HG03095 (cell line): ENCODE measurements around the gene DSCAML1.

Source experiments
- ATAC-seq: cut with Tn5 transposase; IDR thresholded peaks from one replicate; pipeline ENCODE4 v1.9.1; 2021; ENCODE audit warnings: moderate library complexity; ENCODE audit not compliant: unreplicated experiment

Gene DSCAML1

DNA sequence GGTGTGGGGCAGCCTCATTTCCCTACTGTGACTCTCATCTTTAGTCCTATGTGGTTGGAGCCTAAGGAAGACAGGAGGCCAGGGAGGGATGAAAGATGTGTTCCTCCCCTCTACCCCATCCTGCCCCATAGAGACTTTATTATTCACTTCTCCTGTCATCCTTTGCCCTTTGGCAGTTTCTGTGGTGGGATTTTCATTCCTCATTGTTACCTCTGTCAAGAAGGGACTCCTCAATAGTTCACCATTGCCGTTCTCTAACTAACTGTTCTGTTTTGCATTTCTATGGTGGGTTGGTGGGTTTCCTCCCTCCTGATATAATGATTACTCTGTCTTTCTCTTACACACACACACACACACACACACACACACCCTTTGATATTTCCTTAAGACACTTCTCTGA is 202.3 kb downstream of the DSCAML1 start:
- no peak for ATAC-seq

DNA sequence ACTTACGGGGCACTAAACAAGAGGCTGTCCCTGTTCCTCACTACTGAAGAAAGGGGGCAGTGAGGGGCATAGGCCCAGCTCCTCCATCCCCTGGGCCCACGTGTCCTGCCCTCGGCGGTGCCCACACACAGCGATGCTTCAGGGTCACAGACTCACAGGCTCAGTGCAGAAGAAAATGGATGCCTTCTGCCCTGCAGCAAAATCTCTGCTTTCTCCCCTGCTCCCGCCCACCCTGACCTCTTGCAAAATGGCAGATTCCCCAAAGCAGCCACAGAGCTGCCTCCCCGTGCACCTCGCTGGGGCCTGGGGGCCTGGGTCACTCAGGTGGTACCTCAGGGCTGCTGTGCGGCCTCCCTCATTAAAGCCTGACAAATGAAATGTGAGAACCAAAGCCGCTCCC is 204.0 kb downstream of the DSCAML1 start:
- no peak for ATAC-seq

DNA sequence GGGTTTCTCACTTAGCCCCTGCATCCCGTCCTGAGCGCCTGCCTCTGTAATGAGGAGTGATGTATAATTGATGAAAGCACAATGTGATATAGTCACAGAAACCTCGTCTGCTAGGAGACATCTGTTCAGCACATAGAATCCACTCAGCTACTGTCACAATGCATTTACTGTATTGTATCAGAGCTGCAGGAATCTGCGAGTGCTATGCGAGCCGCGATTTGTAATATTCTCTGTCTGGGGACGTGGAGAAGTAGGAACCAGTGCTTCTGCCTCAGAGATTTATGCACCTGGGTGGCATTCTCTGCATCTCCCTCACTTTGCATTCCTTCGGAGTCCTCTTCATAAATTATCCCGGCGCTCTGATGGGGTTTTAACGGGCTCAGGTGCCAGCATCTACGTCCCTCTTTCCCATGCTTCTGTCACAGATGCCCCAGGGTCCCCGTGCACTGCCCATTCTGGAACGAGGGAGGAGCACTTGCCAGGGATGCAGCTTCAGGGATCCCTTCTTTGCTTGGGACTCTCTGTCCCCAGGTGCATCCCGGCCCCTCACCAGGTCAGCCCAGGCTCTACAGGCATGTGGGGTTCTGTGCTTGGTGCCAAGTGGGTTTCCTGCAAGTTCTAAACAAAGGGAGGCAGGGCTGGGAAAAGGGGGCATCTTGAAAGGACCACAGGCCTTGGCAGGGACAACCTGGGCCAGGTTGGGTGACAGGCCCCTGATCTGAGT is 205.5 kb downstream of the DSCAML1 start:
- no peak for ATAC-seq

DNA sequence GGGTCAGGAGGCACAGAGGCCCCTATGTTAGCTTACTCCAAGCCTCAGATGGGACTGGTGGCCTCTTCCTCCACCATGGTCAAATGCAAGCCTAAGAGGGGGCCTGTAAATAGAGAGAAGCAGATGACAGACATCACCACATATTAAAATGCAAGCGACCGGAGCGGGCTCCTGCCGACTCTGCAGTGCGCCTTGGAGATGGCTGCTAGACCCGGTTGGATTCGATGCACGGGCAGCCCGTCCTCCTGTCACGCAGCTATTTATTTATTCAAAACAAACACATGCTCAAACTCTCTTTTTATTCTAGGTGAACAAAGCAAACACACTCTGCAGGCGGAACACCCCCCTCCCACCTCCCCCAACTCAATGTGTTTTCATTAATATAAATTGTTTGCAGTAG is 208.0 kb downstream of the DSCAML1 start:
- no peak for ATAC-seq

DNA sequence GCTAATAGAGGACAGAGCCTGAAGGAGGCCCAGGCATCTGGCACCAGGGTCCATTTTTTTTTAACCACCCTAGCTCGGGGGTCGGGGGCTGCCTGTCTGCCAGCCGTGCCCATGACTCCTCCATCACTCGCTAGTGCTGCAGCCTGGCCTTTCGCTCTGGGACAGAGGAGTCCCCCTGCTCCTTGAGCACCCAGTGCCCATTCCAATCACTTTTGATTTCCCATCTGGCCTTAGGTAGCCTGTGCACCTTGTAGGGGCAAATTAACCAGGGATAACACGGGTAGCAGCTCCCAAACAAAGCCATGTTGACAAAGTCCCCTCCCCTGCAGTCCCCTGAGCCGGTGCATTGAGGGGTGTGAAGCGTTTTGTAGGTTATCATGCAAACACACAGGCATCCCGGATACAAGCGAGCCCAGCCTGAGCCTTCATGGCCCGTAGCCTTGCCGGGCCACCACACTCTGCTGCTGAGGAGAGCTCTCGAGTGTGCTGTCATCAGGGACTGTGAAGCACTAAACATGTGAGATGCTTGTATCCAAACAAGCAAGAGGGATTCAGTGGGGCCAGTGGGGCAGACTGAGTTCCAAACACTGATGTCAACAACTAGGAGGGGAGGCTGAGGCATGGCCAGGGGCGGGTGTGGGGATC is 208.7 kb downstream of the DSCAML1 start:
- no peak for ATAC-seq

DNA sequence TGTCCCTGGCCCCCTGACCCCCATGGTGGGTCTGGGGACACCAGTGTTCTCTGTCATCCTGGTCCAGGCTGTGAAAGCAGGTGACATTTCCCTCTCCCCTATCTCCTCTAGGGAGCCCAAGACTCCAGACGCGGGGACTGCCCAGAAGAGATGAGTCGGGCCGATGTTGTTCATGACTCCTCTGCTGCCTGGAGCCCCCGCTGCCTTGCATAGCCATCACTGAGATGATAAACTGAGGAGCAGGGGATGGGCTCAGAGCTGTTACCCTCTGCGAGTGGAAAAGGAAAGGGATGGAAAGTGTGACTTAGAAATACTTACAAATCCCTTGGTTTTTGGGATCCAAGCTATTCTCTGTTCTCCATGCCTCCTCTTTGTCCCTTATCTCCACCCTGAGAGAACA is 209.6 kb downstream of the DSCAML1 start:
- ATAC-seq: no peak

DNA sequence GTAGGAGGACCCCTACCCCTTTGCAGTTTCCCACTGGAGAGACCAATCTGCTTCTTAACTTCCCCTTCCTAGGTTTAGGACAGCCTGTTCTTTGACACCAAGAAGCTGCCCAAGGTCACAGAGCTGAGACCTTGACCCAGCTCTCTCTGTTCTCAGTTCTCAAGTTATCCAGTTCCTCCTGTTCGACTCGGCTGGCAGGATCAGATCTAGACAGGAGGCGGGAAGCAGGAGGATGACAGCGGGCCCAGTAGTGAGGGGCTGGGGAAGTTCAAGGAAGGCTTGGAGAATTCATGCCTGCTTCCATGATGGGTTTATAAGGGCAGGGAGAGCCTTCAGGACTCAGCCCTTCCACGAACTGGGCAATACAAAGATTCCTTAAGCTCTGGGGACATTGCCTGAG is 210.6 kb downstream of the DSCAML1 start:
- ATAC-seq: no peak

DNA sequence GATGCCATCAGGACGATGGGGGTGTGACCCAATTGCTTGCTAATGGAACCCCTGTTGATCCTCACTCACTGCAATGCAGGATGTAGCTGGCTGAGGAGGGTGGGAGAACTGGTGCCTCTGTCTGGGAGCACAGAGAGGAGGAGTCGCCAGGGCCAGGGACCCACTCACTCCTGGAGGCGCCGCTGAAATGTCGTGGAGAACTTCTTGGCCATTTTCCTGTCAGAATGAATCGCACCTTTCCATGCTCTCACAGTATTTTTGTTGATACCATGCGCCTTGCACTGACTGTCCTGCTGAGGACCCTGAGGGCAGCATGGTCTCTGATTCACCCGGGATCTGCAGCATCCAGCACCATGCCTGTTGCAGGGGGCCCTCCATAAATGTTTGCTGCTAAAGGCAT is 211.4 kb downstream of the DSCAML1 start:
- no peak for ATAC-seq

DNA sequence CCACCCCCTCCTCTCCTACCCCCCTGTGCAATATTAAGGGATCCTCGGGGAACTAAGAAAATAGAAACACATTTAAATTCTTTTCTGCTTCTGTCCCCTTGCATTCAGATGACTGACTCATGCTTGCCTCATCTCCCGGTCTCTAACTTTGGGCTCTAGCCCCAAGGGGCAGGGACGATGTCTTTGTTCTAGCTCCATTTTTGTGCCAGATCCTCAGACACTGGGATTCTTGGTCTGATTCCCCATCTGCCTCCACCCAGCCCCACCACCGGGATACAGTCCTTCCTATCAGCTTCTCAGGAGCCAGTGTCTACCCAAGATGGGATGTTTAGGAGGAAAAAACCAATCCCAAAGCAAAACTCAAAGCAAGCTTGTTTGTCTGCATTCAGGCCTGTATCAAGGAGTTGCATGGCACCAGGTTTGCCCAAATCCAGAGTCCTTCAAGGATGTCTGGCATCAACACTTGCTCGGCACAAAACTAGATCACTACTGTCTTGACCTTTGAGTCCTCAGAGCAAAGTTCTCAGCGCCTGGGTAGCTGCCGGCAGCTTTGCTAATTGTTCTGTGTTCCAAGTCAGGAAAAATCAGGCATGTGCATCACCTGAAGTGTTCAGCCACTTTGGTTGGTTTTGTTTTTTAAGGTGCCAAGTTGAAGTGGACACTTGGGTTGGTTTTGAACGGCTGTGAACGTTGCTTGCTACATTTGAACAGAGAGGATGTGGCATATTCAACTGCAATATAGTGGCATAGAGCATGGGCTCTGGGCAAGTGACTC is 212.8 kb downstream of the DSCAML1 start:
- ATAC-seq: no peak

DNA sequence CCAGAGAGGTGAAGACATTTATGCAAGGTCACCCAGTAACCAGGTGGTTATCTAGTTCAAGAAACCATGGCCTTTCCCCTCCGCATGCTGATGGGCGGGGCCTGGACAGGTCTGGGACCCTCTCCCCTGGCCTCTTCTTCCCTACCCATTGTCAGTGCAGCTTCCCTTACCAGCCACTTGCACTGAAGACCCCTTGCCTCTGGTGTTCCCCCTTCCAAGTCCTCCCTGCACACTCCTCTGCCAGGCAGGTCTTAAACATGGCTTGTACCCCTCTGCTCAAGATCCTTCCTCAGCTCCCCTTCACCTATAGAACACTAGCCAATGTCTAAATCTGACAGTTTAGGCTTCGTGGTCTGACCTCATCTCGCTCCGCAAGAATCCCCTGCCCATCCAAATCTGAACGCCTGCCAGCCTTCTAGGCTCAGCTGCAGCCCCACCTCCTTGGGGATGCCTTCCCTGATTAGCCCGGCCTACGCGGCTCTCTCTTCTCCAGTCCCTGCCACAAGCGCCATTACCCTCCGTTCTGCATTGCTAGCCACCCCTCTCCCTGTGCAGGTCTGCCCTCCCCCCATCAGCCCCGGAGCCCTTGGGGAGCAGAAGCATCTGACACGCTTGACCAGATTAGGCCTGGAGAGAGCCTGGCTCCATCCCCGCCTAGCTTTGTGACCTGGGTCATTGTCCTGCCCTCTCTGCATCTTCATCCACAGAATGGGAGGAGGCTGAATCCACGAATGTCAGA is 213.8 kb downstream of the DSCAML1 start:
- no peak for ATAC-seq

DNA sequence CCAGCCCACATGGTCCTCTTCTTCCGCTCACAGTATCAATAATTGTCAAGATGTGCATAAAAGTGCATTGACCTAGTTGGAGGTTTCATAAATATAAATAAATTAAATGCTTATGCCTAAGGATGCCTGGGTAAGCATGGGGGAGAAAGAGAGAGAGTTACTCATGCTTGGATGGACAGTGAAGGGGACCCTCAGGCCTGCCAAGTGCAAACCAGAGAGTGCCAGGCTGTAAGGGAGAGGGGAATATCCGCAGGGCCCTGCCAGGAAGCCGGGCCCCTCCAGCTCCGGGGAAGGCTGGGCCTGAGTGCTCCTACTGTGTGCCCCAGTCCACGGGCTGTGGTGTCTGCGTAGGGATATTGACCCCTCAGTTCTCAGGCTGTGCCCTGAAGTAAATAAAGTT is 214.6 kb downstream of the DSCAML1 start:
- no peak for ATAC-seq

DNA sequence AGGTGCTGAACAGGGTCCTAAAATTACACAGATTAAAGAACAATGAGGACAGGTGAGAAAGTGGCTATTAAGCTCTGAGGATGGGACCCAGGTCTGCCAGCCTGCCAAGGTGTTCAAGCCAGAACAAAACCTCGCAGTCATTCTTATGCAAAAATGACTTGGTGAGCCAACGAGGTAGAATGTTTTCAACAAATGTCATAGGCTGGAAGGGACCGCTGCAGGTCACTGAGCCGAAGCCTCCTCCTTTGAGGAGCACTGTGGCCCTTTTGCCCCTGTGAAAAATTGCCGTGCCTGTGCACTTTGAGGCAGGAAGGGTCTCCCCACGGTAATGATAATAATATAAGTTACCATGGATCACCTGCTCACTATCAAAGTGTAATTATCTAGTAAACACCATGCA is 216.2 kb downstream of the DSCAML1 start:
- ATAC-seq: no peak

DNA sequence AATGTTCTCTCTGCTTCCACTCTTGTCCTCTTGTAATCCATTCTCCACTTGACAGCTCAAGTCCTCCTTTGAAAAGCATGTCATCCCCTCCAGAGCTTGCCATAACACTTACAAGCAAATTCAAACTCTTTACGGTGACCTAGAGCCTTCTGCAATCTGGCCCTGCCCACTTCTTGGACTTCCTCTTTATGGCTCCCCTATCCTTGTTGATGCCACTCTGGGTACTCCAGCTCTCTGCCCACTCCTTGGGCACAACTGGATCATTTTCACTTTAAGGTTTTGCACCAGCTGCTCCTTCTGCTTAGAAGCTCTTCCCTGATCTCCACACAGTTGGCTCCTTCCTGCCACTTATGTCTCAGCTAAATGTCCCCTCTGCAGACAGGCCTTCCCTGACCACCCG is 217.9 kb downstream of the DSCAML1 start:
- no peak for ATAC-seq

DNA sequence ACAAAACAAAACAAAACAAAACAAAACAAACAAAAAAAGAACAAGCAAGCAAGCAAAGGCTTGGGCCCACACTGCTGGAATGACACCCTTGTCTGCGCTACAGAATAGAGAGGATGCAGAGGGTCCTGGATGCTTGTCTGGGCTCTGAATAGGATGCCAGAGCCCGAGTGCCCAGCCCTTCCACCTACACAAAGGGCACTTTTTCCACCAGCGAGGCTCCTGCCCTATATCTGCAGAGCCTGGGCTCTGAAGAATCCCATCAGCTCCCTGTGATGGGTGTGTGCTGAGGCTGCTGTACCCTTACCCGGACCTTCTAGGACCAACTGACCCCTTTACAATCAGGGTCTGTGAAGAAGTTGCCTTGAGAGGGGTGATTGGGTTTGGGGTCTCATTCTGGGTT is 221.2 kb downstream of the DSCAML1 start:
- no peak for ATAC-seq

DNA sequence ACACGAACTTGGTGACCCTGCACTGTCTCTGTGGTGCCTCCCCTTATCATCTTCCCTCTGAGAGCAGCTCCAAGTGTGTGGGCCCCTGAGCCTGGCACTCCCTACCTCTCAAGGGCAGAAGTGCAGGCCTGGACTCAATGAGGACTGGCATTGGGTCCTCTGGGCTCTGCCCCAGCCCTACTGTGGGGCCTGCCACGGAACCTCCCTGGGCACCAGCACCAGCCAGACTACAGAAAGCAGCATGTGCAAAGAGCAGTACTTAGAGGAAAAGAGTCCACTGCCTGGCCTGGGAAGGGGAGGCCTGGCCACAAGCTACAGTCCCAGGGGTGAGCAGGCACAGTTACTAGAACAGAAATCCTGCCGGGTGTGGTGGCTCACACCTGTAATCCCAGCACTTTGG is 222.5 kb downstream of the DSCAML1 start:
- no peak for ATAC-seq

DNA sequence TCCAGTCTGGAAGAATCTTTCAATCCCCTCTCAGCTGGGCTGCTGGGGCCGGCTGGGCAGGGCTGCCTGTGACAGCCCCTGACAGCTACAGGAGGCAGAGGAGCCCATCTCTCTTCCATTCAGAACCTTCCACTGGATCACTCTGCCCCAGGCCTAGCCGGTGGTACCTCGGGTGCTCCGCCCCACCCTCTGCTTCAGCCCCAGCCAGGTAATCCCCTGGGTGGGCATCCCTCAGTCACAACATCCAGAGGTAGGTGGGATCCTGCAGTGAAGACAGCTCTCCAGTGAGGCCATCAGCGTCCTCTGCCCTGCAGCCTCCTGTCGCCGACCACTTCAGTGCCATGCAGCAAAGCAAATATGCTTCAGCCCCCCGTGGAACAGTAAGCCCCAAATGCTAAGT is 223.7 kb downstream of the DSCAML1 start:
- no peak for ATAC-seq

DNA sequence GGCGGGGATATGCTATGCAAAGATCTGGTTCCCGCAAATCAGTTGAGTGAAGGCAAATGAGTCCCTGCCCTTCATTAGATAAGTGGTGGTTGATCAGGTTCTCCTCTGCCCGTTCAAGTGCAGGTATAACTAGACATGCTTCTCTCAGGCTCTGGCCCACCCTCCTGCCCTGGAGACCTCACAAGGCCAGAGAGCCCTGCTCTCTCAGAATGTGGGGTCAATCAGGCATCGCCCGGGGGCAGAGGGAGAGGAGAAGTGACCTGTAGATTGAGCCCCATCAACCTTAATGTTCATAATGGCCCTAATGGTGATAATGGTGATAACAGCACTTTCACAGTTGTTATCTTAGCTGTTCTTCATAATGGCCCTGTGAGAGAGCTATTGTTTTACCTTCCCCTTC is 224.3 kb downstream of the DSCAML1 start:
- ATAC-seq: no peak

DNA sequence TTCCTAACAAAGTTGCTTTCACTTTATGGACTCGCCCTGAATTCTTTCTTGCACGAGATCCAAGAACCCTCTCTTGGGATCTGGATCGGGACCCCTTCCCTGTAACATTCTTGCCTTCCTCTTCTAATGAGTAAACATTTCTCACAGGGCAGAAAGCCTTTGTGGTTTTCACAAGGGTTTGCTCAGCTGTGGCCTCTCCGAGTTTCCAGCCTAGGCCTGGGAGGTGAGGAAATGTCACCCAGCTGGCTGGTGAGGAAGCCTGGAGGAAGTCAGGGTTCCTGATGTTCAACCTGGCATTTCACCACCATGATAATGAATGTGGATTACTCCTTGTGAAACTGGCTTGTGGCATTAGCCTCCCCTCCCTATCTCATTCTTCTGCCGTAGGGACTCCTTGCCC is 224.9 kb downstream of the DSCAML1 start:
- ATAC-seq: no peak

DNA sequence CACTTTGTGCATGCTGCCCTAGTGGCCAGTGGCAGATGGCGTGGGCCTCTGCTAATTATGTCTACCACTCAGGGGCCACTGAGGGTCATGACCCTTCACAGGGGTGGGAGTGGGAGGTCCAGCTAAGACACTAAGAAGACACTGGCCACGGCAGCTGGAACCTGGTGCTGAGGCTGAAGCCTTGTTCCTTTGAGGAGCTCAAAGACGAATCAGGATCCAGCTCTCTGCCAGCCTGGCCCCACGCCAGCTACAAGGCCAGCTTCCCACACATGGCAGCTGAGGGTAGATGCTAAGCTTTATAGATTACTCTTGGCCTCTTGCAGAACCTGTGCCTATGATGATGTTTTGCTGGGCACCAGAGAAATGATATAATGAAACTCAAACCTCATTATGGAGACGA is 226.3 kb downstream of the DSCAML1 start:
- no peak for ATAC-seq

DNA sequence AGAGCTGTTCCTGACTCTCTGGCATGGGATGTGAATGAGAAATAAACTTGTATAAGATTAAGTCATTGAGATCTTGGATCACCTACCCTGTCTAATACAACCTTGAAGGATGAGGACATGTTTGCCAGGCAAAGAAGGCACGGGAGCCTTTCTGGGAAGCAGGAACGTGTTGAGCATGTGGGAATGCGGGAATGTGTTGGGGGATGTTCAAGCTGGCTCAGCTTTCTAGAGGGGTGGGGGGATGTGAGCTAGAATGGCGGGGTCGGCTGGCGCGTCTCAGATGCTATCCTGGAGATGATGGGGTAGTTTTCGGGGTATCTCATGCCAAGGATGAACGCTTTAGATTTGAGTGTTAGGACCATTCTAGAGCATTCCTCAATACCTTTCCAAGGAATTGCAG is 227.1 kb downstream of the DSCAML1 start:
- ATAC-seq: no peak

DNA sequence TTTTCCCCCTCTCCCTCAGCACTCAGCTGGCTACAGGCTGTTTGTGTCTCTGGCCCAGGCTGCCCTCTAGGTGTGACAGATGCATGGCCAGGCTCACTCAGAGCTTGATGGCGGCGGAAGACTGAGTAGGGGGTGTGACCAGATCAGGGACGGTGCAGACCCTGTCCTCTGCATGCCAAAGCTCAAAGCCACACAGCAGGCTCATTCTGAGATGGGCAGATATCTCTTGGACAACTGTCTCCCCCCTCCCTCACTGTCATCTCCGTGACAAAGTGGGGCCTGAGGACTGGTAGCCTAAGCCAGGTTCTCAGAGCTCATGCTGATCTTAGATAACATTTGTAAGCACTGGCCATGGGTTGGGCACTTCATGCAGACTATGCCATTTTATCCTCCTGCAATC is 231.3 kb downstream of the DSCAML1 start:
- ATAC-seq: no peak

DNA sequence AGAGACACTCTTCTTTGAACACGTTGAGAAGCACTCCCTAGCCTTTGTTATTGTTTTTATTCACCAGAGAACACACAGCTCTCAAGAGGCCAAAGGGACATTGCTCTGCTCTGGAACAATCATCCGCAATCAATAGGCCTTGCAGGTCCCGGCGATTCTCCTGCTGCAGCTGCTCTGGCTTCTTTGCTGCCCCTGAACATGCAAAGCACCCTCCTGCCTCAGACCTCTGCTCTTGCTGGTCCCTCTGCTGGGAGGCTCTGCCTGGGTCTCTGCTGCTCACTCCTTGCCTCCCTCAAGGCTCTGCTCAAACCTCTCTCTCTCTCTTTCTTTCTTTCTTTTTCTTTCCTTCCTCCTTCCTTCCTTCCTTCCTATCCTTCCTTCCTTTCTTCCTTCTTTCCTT is 232.7 kb downstream of the DSCAML1 start:
- ATAC-seq: no peak
